IPS-11a (cell line): ENCODE results near the gene SLC17A9.

Source experiments
- H3K4me3 ChIP-seq: one replicate; pipeline ENCODE4 v1.5.1; 2013; ENCODE audit warnings: low read depth, low read length, control low read depth

The SLC17A9 gene

GRCh38 chr20:62980380-62980960, 28.0 kb downstream of the SLC17A9 start:
- H3K4me3 ChIP-seq = no peak overlapping the region

- no peak overlapping the region for H3K4me3 ChIP-seq
These were observed 28.5 kb downstream of the SLC17A9 start for GRCh38 chr20:62980970-62981369.

GRCh38 chr20:62982124-62983075, 29.9 kb downstream of the SLC17A9 start:
- no peak overlapping the region for H3K4me3 ChIP-seq

DNA sequence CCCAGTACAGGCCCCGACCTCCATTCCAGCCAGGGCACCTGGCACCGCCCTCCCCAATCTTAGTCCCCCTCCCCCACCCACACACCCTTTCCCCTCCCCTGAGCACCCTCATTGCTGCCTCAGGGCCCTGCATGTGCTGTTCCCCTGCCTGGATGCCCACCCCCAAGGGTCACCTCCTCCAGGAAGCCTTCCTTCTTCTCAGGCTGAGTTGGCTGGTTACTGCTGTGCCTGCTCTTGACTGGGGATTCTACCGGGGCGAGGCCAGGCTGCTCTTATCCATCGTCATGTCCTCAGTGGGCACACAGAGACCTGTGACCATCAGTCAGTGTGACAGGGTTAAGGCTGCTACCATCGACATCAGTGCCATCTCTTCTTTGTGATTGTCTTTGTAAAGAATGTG, 30.7 kb downstream of the SLC17A9 start:
- no peak overlapping the region for H3K4me3 ChIP-seq

- no peak overlapping the region for H3K4me3 ChIP-seq
These were observed 32.3 kb downstream of the SLC17A9 start for GRCh38 chr20:62984666-62985443.

DNA sequence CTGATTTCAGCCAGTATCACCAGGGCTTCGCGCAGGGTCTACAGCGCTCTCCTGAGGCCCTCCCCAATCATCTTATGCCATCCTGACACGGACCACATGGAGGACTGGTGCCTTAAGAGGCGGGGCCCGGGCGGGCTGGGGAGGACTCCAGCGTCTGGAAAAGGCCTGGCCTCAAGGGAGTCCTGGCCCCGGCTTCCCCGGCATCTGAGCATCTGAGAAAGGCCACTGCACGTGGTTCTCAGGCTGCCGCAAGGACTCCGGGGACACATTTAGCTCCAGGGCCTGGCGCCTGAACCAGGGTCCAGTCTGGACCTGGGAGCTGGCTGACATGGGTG, 32.9 kb downstream of the SLC17A9 start:
- no peak overlapping the region for H3K4me3 ChIP-seq

- H3K4me3 ChIP-seq = no peak overlapping the region
These were observed 33.8 kb downstream of the SLC17A9 start for GRCh38 chr20:62986257-62986800.

DNA sequence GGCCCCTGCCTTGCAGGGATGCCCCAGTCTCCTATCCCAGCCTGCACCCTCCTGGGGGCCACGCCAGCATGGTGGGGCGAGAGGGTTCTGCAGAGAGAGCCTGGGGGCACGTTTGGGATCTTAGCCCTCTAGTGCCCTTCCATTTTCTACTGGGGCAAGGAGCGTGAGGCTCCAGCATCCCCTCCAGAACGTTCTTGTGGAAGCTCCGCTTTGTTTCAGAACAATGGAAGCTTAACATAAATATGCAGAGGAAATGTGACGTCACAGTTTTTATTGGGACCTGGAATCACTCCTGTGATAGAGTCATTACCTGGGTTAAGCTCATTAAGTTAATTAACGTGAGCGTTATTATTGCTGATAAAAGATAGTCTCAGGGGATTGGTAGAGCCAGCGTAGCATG, 34.6 kb downstream of the SLC17A9 start:
- H3K4me3 ChIP-seq = no peak overlapping the region

- no peak overlapping the region for H3K4me3 ChIP-seq
These were observed 36.7 kb downstream of the SLC17A9 start for GRCh38 chr20:62989201-62989601.

- H3K4me3 ChIP-seq = no peak overlapping the region
These were observed 37.9 kb downstream of the SLC17A9 start for GRCh38 chr20:62990306-62990825.

GRCh38 chr20:62991196-62991807, 38.8 kb downstream of the SLC17A9 start:
- H3K4me3 ChIP-seq = no peak overlapping the region

DNA sequence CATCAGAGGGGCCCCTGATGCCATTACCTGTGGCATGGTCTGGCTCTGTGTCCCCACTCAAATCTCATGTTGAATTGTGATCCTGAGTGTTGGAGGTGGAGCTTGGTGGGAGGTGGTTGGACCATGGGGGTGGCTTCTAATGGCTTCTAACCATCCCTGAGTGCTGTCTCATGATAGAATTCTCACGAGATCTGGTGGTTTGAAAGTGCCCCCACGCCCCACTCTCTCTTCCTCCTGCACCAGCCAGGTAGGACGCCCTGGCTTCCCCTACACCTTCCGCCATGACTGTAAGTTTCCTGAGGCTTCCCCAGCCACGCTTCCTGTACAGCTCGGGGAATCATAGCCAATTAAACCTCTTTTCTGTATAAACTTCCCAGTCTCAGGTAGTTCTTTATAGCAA, 39.4 kb downstream of the SLC17A9 start:
- no peak overlapping the region for H3K4me3 ChIP-seq

GRCh38 chr20:62993856-62994494, 41.5 kb downstream of the SLC17A9 start:
- H3K4me3 ChIP-seq = no peak overlapping the region

GRCh38 chr20:62994869-62995281, 42.4 kb downstream of the SLC17A9 start:
- no peak overlapping the region for H3K4me3 ChIP-seq

DNA sequence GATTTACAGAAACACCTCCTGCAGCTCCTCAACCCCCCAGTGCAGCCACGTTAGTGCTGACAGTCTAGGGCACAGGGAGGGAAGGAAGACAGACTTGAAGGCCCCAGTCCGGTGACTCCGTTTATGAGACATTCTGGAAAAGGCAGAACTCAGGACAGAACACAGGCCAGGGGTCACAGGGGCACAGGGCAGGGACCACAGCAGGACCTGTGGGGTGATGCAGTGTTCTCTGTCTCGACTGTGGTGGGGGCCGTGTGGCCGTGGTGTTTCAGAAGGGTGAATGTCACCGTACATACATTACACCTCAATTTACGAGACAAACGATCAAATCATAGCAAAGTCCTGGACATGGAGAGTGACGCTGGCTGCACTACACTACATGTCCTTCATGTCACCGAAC, 43.0 kb downstream of the SLC17A9 start:
- no peak overlapping the region for H3K4me3 ChIP-seq

DNA sequence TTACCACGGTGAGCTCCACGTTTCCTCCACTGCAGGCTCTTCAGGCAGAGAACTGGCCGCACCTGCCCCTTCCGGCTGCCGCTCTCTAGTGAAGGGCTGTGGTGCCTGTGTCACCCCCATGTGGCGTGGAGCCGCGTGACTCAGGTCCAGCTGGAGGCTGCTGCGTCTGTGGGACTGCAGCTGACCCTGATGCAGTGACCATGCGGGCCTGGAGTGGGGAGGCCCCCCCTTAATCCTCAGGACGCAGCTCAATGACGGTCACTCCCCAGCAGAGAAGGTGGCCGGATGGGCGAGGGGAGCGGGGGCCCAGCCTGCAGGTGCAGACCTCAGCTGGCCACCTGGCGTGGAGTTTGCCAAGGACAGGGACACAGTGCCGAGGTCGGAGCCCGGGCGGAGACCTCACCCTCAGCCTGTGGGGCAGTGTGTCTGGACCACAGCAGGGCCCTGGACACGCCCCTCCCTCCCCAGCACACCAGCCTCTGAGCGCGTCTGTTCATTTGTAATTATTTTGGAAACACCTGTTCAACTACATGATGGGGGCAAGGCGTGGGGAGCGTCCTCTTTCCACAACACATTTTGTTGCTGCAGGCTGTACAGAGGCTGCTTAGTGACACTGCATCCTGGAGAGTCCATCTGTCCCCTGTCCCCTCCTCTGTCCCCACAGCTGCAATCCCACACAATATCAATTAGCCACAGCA, 43.5 kb downstream of the SLC17A9 start:
- H3K4me3 ChIP-seq = no peak overlapping the region

DNA sequence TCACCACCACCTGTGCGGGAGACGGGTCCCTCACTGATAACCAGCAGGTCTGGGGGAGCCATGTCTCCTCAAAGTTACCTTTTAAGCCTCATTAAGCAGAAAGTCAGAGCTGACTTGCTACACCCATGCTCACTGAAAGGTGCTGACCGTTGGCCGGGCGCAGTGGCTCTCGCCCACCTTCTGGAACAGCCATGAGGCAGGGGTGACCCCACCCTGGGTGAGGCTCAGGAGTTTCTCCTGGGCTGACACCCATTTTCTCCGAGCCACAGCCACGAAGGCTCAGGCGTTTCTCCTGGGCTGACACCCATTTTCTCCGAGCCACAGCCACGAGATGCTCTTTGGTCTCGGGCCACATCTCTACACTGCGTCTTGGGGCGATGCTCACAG, 44.1 kb downstream of the SLC17A9 start:
- H3K4me3 ChIP-seq = no peak overlapping the region

GRCh38 chr20:62997417-62998035, 45.0 kb downstream of the SLC17A9 start:
- no peak overlapping the region for H3K4me3 ChIP-seq

- H3K4me3 ChIP-seq = no peak overlapping the region
These were observed 45.9 kb downstream of the SLC17A9 start for GRCh38 chr20:62998449-62998848.
